Right renal pelvis (tissue), 4 donors: ENCODE data around the gene LAYN. TPM values are rescaled to one million over a fixed set of nuclear protein-coding genes. Genes with fewer than 3 reads are reported as not detected.

Source experiments
- DNase-seq, 4 donors: peaks; one replicate each; pipeline ENCODE4 v3.0.0-alpha.2; 2013; ENCODE audit warnings: low read depth in 4 of 4, low spot score in 3 of 4, missing footprints in 1 of 4
- polyA plus RNA-seq, 4 donors: library from polyadenylated mRNA; unstranded; fragments of 120-200 nt; gene quantifications; one replicate each; pipeline ENCODE4 v1.2.1, GENCODE V29; 2013; ENCODE audit not compliant: insufficient read length in 4 of 4

The LAYN gene, protein sequence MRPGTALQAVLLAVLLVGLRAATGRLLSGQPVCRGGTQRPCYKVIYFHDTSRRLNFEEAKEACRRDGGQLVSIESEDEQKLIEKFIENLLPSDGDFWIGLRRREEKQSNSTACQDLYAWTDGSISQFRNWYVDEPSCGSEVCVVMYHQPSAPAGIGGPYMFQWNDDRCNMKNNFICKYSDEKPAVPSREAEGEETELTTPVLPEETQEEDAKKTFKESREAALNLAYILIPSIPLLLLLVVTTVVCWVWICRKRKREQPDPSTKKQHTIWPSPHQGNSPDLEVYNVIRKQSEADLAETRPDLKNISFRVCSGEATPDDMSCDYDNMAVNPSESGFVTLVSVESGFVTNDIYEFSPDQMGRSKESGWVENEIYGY
- polyA plus RNA-seq, result 1 to 10 TPM; 7.0 to 7.8 (median 7.3) TPM

DNA sequence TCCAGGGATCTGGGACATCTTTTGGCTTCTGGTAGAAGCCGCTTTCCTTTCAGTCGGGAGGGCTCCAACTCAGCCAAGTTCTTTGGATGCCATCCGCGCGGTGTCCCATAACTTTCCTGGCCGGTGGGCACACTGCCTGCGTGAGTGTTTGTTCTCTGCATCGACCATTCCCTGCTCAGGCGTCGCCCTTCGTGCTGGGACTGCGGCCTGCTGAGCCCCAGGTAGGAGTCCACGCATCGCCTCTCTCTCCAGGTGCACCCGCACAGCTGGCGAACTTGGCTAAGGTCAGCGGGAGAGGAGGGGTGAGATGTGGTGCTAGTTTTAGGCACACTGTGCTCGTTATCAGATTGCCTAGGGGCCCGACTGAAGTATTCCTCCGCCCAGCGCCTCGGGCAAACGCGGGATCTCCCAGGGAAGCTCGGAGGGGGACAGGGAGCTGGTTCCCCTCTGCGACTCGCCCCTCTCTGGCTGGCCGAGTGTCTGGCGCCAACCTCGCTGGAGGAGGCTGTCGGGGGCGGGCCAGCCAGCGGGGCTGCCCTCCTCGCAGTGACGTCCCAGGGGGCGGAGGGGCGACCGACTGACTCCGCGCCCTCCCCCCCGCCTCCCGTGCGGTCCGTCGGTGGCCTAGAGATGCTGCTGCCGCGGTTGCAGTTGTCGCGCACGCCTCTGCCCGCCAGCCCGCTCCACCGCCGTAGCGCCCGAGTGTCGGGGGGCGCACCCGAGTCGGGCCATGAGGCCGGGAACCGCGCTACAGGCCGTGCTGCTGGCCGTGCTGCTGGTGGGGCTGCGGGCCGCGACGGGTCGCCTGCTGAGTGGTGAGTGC is at the start of gene LAYN:
TSS of gene LAYN (plus strand) at position 607 of the 823 bp plus-strand sequence. CDS start at position 731, 124 bp downstream.
- peak in 1 of 4 donors; percentile 21 for DNase-seq

DNA sequence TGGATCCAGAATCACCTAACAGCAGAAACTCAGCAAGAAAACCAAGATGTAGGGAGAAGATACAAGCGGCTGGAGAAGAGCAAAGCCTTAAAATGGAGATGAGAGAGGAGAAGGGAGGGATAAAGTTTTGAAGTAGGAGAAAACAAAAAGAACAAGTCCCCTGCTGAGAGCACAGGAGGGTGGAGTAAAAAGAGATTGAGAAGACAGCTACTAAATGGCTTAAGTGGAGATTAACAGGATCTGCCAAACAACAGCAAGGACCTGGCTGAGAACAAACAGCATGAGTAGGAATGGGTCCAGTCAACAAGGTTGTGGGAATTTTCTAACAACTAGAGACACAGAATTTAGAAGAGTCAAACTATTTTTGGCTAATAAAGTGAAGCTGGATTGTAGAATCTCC is 46.5 kb upstream of the LAYN start:
- DNase-seq, result no peak

DNA sequence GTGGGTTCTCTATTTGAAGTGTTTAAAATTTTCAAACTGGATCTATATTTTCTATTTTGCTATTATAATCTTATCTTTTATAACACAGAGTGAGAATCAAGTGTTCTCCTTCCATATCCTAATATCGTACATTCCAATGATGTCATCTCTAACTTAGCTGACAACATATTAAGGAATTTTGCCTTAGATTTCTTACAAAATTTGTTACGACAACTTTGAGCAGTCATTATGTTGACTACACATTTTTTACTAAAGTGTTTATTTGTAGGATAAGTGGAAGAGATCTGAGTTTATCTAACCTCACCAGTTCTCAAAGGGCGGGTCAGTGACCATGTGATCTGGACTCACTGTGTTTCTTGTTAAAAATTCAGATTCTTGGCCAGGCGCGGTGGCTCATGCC is 41.0 kb upstream of the LAYN start:
- no peak for DNase-seq

DNA sequence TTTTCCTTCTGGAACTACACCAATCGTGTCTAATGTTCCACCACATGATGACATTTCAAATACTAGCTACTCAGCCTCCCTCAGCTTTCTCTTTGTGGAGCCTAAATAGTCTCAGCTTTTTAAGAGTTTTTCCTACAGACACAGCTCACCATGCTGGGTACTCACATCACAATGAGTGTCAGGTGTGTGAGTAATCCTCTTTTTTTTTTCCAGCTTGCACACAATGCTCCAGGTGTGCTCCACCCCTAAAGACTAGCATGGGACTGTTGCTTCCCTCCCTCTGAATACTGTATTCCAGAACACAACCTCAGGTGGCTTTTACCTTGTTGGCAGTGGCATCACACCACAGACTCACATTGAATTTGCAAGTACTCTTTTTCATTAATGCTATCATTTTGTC is 40.0 kb upstream of the LAYN start:
- DNase-seq, result no peak

DNA sequence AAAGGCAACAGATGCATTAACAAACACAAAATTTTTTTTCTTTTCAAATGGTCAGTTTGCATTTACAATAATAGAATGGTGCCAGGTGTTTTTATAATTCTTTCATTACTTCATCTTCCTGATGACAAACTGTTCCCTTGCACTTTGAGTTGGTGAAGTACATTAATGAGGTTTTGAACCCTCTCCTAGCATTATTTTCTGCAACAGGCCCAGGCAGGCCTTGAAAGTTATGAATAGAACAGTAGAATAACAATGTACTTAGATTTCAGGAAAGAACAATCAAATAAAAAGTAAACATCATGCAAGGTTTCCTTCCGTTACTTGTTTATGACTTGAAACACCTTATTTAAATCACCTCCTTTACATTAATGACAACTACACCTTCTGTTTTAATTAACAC is 37.9 kb upstream of the LAYN start:
- DNase-seq, result no peak

DNA sequence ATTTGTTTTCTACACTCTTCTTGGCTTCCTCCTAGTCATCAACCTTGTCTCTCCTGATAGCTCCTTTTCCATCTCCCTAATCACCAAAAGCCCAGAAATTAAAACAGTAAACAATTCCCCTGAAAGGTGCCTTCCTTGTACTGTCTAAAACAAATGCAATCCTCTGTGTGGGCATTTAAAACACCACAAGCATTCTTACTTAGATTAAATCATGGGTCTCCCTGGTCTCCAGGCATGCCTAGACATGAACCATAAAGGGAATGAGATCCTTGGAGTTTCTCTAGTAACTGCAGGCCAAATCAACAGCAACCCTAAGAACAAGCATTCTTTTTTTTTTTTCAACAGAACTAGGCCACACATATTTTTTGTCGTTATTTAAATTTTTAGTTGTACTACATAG is 30.2 kb upstream of the LAYN start:
- DNase-seq, result no peak

DNA sequence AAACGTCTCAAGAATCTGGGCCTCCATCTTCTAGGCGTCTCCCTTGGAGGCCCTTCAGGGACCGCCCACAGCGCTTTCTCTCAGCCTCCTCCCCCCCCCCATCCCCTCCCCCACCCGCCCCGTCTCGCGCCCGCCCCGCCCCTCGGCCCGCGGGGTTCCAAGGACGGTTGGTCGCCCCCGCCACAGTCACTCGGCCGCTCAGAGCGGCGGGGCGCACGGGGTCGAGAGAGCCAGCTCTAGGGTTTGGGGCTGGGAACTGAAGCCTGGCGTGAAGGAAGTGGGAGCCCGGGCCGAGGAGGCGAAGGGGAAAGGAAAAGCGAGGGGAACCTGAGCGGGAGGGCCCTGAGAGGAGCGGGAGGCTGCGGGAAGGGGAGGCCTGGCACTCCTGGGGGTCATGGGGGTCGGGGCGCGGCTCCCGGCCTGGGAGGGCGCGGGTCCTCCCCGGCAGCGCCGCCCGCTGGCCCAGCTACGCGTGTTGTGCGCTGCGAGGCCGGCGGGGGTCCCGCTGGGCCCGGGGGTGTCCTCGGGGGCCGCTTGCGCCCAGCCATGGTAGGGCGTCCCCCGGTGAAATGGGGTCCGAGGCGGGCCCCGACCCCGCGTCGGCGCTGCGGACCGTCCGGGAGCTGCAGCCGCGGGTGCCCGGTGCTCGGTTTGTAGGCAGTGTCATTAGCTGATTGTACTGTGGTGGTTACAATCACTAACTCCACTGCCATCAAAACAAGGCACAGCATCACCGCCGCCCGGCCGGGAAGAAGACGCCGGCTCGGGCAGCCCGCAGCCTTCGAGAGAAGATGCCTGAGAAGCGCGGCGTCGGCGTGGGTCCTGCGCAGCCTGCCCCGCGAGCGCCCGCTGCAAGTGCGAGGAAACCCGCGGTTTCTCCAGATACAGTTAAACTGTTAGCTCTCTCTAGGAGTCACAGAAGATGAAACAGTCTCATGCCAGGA is 28.0 kb upstream of the LAYN start, which contains the start of gene BTG4:
TSS of gene BTG4 (minus strand) at position 91 of the 944 bp plus-strand sequence. CDS start 13,610 bp downstream, outside the sequence.
- DNase-seq, result peak in 1 of 4 donors; percentile 10

DNA sequence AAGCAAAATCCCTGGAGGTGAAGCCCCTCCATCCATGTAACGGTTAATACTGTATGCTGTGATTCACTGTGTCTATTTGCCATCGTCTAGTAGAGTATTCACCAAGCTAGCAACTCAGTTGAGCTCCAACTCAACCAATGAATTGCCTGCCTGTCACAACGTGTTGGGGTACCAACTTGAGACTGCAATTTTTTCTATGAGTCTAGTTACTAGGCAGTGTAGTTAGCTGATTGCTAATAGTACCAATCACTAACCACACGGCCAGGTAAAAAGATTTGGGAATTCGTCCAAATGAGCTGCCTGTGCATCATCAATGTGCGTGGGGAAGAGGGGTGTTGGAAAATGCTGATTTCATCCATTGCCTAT is 27.3 kb upstream of the LAYN start:
- no peak for DNase-seq

DNA sequence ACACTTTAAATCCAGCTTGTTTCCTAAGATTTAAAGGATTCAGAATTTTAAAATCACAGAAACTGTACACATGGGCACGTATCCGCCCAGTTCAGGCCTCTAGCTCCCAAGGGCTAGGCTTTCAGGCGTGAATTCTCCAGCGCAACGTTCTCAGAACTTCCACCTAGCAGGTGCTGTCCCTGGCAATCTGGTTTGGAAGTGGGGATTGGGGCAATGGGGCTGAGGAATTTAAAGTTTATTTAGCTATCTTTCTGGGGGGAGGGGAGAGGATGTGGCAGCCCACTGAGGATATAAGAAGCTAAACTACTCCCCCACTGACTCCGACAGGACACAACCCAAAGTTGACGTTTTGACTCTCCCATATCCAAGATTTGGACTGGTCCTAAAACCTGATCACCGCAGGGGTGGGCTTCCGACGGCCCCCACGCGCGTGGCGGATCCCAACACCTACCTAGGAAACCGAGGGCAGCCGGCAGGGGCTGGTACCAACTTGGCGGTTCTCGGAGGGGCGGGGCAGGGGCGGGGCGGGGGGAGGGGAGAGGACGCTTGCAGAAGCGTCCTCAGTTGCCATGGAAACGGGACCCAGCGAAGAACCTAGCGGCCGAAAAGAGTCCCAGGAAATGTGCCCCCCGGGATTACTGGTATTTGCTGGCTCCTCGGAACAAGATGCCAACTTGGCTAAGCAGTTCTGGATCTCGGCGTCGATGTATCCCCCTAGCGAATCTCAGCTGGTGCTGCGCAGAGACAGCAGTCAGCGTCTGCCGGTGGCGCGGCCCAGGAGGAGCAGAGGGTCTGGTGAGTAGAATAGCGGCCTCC is 26.1 kb upstream of the LAYN start, which contains the start of gene HOATZ:
TSS of gene HOATZ (plus strand) at position 563 of the 816 bp plus-strand sequence. CDS start at position 570, 7 bp downstream.
- no peak for DNase-seq

DNA sequence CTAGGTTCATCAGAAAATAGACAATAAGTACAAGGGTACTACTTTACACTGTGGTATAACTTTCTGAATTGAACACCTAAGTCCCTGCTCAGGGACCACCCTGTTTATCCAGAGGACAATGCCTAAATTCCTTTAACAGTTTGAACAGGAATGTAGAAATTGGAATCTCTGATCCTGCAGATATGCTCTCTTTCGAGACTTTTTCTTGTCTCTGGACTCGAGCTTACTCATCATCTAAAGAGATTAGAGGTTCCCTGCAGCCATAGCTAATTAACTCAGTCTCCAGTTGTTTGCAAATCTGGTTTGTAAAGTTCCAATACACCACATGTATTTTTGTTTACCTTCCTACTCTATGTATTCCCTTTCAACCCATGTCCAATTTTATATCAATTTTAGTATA is 24.9 kb upstream of the LAYN start:
- no peak for DNase-seq

DNA sequence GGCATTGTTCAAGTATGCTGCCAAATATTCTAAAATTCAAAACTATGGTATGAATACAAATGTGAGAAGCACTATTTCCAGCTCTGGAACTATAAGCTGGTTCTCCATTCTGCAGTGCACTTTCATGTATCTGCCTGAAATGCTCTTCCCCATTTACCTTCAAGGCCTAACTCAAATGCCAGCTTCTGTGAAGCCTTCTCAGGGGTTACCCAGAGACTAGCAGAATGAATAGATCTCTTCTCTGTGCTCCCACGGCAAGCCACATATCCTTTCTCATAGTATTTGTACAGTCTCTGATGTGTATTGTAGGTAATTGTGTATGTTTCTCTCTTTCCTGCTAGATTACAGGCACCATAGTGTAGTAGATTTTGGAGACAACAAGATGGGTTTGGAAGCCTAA is 21.9 kb upstream of the LAYN start:
- no peak for DNase-seq

DNA sequence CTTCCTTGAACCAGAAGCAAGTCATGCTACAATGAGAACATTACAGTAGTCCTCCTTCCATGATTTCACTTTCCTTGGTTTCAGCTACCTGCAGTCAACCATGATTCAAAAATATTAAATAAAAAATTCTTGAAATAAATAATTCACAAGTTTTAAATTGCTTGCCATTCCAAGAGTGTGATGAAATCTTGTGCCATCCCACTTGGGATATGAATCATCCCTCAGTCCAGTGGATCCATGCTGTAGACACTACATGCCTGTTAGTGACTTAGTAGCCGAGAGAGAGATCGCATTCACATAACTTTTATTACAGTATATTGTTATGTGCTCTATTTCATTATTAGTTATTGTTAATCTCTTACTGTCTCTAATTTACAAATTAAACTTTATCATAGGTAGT is 20.0 kb upstream of the LAYN start:
- no peak for DNase-seq

DNA sequence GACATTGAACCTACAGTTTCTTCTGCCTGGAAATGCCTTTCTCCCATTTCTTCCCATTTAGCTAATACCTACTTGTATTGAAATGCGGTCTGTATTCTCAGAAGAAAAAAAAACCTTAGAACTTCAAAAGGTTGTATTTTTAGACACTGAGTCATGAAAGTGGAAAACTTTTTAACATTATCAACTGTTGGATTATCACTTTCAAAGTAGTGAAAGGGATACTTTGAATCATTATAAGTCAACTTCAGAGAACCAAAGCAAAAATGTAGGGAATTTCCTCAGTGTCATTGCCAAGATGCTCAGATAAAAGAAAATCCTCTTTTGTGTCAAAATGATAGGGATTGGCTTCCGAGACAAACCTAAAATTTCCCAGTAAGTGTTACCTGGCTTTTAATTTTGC is 19.4 kb upstream of the LAYN start:
- DNase-seq, result no peak

DNA sequence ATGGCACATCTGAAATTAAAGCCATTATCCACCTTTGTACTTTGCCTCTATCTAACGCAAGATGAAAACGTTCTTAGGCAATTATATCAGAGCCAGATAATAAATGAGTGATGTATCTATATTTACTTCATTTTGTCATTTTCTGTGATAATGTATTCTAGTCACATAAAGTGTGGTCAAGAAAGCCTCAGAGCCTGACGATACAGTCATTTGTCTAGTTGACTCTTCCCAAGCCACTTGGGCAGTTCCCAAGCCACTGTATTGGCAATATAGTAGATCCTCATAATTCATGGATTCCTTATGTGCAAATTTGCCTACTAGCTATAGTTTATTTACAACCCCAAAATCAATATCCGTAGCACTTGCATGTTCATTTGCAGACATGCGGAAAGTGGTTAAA is 18.1 kb upstream of the LAYN start:
- DNase-seq, result no peak

DNA sequence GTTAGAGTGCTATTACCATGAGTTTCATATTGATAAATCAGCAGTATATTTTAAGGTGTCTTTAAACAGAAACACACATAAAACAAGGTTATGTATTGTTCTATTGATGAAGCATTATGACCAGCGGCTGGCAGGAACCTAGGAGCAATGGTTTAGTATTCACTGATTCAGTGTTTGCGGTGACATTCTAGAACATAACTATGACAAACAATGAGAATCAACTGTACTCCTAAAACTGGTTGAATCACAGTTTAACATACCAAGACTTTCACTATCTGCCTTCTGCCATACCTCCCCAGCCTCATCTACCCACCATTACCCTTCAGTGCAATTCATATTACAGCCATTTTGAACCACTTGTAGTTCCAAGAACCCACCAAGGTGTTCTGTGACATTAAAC is 17.2 kb upstream of the LAYN start:
- DNase-seq, result no peak

DNA sequence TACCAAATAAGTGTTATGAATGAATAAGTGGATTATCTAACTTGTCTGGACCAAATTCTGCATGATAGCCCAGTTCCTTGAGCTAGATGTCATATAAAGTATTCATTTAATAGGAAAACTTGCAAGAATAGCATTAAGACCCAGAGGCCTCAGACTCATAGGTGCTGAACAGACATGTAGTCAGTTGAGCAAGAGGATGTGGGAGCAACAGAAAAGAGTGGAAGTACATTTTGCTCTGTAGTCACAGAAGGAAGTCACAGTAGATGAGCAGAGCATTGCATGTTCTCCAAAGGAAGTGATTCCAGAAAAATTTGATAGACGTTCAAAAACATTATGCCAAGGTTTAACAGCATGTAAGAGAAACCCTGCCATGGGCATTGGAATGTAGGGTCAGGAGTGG is 16.5 kb upstream of the LAYN start:
- DNase-seq, result no peak

DNA sequence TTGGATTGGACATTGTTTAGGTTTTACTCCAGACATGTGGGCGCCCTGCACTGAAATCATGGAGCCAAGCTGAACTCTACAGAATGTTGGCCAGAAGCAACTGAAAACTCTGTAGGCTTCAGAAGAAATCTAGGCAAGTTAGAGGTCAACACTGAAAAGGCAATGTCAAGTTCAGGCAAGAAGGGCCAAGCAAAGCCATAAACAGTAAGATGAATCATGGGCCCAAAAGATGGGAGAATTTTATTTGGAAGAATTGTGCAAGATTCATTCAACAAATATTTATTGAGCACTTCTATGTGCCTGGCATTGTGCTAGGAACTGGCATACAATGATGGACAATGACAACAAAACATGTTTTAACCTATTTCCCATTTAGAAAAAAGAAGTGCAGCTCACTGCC is 15.1 kb upstream of the LAYN start:
- no peak for DNase-seq

DNA sequence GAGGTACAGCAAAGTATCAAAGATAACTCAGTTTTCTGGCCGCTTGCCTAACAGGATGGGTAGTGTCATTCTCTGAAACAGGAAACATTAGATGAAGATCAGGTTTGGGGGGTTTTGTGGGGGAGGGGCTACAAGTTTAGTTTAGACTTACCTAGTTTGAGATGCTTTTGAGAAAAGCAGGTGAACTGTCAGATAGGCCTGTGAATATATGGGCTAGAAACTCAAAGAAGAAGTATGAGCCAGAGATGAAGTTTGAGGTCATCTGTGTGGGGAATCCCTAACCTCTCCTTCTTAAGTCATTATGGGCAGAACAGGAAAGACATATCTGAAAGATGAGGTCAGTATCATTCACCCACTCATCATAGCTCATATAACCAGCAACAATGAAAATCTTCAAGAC is 14.0 kb upstream of the LAYN start:
- no peak for DNase-seq

DNA sequence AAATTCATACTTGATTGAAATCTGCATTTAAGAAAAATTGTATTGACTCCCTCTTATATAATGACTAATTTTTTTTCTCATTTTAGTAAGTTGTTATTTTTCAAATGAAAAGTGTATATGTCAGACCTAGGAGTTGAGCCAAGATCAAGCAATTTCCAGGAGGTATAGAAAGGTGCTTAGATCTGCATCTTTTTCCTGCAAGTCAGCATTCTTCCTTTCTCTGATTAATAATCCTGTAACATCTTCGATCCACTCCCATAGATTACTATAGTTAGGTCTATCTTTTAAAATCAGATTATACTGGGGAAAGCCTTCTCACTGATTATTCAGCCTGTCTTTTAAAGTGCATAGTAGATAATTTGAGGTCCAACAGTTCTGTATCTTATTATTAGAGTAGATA is 13.2 kb upstream of the LAYN start:
- no peak for DNase-seq

DNA sequence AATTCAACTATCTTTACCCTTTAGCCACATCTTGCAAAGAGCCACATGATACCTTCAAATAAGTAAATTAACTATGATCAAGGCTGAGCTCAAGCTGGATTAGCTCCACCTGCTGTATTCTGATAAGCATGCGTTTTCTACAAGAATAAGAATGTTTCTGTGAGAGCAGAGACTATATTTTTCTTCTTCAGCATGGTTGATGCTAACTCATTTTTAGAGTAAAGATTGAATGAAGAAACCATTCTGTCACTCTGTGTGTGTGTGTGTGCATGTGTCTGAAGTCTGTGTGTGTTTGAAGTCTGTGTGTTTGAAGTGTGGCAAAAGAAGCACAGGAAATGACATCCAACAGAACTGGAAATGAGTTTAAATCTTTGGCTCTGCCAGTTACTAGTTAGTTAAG is 12.0 kb upstream of the LAYN start:
- DNase-seq, result no peak
